ENCODE data around the gene TAF11L3.
"Not testable (repeated sequence)": the region's sequence is repeated elsewhere in the genome, so short reads cannot be mapped to it uniquely, and the experiment has no call there.

DNA sequence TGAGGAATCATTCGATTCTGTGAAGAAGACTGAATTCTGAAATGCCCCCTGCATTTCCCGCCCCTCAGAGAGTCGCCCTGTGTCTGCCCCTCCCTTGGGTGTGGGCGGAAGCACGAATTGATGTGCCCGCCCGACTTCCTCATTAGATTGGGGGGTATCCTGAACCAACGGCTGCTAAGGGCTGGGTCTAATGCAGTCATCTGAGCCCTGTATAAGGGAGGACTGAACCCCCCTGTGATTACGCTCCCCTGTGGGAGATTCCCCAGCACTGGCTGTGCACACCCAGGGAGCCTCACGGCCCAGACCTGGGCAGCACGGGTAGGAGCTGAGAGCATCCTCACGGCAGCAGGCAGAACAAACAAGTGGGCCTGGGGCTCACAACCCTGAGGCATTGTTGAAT is 641 bp upstream of the TAF11L3 start:
- TF ChIP-seq, protein P1, sequence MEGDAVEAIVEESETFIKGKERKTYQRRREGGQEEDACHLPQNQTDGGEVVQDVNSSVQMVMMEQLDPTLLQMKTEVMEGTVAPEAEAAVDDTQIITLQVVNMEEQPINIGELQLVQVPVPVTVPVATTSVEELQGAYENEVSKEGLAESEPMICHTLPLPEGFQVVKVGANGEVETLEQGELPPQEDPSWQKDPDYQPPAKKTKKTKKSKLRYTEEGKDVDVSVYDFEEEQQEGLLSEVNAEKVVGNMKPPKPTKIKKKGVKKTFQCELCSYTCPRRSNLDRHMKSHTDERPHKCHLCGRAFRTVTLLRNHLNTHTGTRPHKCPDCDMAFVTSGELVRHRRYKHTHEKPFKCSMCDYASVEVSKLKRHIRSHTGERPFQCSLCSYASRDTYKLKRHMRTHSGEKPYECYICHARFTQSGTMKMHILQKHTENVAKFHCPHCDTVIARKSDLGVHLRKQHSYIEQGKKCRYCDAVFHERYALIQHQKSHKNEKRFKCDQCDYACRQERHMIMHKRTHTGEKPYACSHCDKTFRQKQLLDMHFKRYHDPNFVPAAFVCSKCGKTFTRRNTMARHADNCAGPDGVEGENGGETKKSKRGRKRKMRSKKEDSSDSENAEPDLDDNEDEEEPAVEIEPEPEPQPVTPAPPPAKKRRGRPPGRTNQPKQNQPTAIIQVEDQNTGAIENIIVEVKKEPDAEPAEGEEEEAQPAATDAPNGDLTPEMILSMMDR (IDR thresholded peaks at IDR 0.05): not testable (repeated sequence)
- not testable (repeated sequence) for TF ChIP-seq POLR2A (IDR thresholded peaks at IDR 0.05)
